Measurements from ENCODE around the gene PYCARD.

PYCARD gene

GRCh38 chr16:31238041-31238440, 35.5 kb upstream of the PYCARD start:
- H3K9me3 ChIP-seq (ENCODE audit: insufficient read depth, low read length): 0 out of 2 replicates have a peak, but pooled peaks cover 4% of the 10 kb centered on the region
- no peak overlapping the region for H3K4me2 ChIP-seq (ENCODE audit: low read length)
- no peak overlapping the region for H3K4me3 ChIP-seq (ENCODE audit: low read length)
- no peak for TF ChIP-seq CTCF (IDR thresholded peaks at IDR 0.05; ENCODE audit: low read depth, low read length)
- TF ChIP-seq EZH2phosphoT487 (IDR thresholded peaks at IDR 0.05; ENCODE audit: low read depth): no peak
- no peaks in the 10 kb centered on the region for H4K20me1 ChIP-seq (ENCODE audit: insufficient read depth, low read length)
- no peak overlapping the region for H3K27ac ChIP-seq (ENCODE audit: low read length)
- no peak overlapping the region for H3K9ac ChIP-seq (ENCODE audit: low read length)
- no peaks in the 10 kb centered on the region for H3K4me1 ChIP-seq (ENCODE audit: low read length)
- H3K79me2 ChIP-seq (ENCODE audit: low read length): no peaks in the 10 kb centered on the region
- H2AFZ ChIP-seq (ENCODE audit: low read depth, low read length): no peak overlapping the region
- no peaks in the 10 kb centered on the region for H3K36me3 ChIP-seq (replicated peaks; ENCODE audit: low read depth, low read length)
- H3K27me3 ChIP-seq (ENCODE audit: low read depth, low read length): peaks cover 12% of the 10 kb centered on the region

GRCh38 chr16:31229501-31229900, 26.9 kb upstream of the PYCARD start:
- Histone ChIP-seq H3K36me3 (replicated peaks; ENCODE audit: low read depth, low read length) (no peaks in the 10 kb centered on the region), H2AFZ (ENCODE audit: low read depth, low read length) (no peak overlapping the region), H3K9me3 (ENCODE audit: insufficient read depth, low read length) (0 out of 2 replicates have a peak, but pooled peaks cover 4% of the 10 kb centered on the region), H3K4me1 (ENCODE audit: low read length) (no peaks in the 10 kb centered on the region), H3K79me2 (ENCODE audit: low read length) (no peaks in the 10 kb centered on the region), H3K27ac (ENCODE audit: low read length) (no peak overlapping the region), H4K20me1 (ENCODE audit: insufficient read depth, low read length) (no peaks in the 10 kb centered on the region), H3K9ac (ENCODE audit: low read length) (no peak overlapping the region), H3K4me3 (ENCODE audit: low read length) (no peak overlapping the region), H3K4me2 (ENCODE audit: low read length) (no peak overlapping the region), H3K27me3 (ENCODE audit: low read depth, low read length) (no peaks in the 10 kb centered on the region; the same call in 1 of the 2 replicates)
- no peak for TF ChIP-seq EZH2phosphoT487 (IDR thresholded peaks at IDR 0.05; ENCODE audit: low read depth)
- no peak for TF ChIP-seq CTCF (IDR thresholded peaks at IDR 0.05; ENCODE audit: low read depth, low read length)

GRCh38 chr16:31228206-31228605, 25.6 kb upstream of the PYCARD start:
- Histone ChIP-seq H3K4me2 (ENCODE audit: low read length) (no peak overlapping the region), H3K79me2 (ENCODE audit: low read length) (no peaks in the 10 kb centered on the region), H4K20me1 (ENCODE audit: insufficient read depth, low read length) (no peaks in the 10 kb centered on the region), H3K9ac (ENCODE audit: low read length) (no peak overlapping the region), H3K36me3 (replicated peaks; ENCODE audit: low read depth, low read length) (no peaks in the 10 kb centered on the region), H3K4me1 (ENCODE audit: low read length) (no peaks in the 10 kb centered on the region), H3K4me3 (ENCODE audit: low read length) (no peak overlapping the region), H3K27ac (ENCODE audit: low read length) (no peak overlapping the region), H3K9me3 (ENCODE audit: insufficient read depth, low read length) (no peaks in the 10 kb centered on the region), H2AFZ (ENCODE audit: low read depth, low read length) (no peak overlapping the region), H3K27me3 (ENCODE audit: low read depth, low read length) (no peaks in the 10 kb centered on the region)
- TF ChIP-seq CTCF (IDR thresholded peaks at IDR 0.05; ENCODE audit: low read depth, low read length) (no peak), EZH2phosphoT487 (IDR thresholded peaks at IDR 0.05; ENCODE audit: low read depth) (no peak)

DNA sequence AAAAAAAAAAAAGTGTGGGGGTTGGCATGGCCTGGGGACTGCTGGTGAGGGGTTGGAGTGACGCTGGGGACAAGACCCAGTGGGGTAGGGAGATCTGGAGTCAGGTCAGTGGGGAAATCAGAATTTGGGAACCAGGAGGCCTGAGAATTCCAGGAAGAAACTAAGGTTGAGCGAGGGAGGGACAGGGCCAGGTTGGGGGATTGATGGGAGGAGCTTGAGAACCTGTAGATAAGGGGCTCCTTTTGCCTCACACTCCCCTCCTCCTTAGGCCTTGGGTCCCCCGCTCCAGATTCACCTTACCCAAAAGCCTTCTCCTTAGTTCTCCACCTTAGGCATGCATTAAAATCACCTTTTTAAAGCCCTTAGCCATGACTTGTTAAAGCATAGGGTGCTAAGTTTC, 22.6 kb upstream of the PYCARD start:
- H3K4me3 ChIP-seq (ENCODE audit: low read length): no peak overlapping the region

More for the DNA sequence above, 22.6 kb upstream of the PYCARD start:
- no peaks in the 10 kb centered on the region for H3K79me2 ChIP-seq (ENCODE audit: low read length)
- no peaks in the 10 kb centered on the region for H4K20me1 ChIP-seq (ENCODE audit: insufficient read depth, low read length)
- H3K27me3 ChIP-seq (ENCODE audit: low read depth, low read length): no peaks in the 10 kb centered on the region
- no peaks in the 10 kb centered on the region for H3K4me1 ChIP-seq (ENCODE audit: low read length)
- H3K4me2 ChIP-seq (ENCODE audit: low read length): no peak overlapping the region
- H2AFZ ChIP-seq (ENCODE audit: low read depth, low read length): no peak overlapping the region
- no peaks in the 10 kb centered on the region for H3K9me3 ChIP-seq (ENCODE audit: insufficient read depth, low read length)
- H3K36me3 ChIP-seq (replicated peaks; ENCODE audit: low read depth, low read length): no peaks in the 10 kb centered on the region
- no peak overlapping the region for H3K9ac ChIP-seq (ENCODE audit: low read length)
- no peak overlapping the region for H3K27ac ChIP-seq (ENCODE audit: low read length)
- TF ChIP-seq EZH2phosphoT487 (IDR thresholded peaks at IDR 0.05; ENCODE audit: low read depth): no peak
- no peak for TF ChIP-seq CTCF (IDR thresholded peaks at IDR 0.05; ENCODE audit: low read depth, low read length)
